Measurements from ENCODE around the gene HDAC10. TPM values are rescaled to one million over a fixed set of nuclear protein-coding genes. Genes with fewer than 3 reads are reported as not detected.

Gene HDAC10
- polyA plus RNA-seq, 1 of the 3 experiments (the other 2 are of a cell fraction) = 51.9 TPM

DNA sequence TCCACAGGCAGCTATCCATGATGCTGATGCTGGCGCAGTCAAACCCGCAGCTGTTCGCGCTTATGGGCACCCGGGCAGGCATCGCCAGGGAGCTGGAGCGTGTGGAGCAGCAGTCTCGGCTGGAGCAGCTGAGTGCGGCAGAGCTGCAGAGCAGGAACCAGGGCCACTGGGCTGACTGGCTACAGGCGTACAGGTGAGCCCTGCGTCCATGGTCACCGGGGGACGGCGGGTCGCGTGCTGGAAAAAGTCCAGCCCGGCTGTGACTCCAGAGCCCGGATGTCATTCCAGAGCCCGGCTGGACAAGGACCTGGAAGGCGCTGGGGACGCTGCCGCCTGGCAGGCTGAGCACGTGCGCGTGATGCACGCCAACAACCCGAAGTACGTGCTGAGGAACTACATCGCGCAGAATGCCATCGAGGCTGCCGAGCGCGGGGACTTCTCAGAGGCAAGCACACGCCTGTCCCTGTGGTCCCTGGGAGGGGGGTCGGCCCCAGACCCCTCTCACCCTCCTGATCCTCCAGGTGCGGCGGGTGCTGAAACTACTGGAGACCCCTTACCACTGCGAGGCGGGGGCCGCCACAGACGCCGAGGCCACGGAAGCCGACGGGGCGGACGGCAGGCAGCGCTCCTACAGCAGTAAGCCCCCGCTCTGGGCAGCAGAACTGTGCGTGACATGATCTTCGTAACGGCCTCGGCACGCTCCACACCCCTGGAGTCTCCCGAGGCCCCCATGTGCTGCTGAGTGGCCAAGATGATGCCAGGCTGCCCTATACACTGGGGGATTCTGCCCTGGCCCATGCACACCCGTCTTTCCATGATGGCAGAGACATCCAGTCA is 34.2 kb downstream of the HDAC10 start:
- DNase-seq = no peak
- ChIA-PET POLR2A (no interaction called here), CTCF (interaction anchor here (1.1 to 1.8 kb wide), 4 partner anchors 20 to 70 kb away, joined by 3 to 10 read pairs (median 4); no protein-coding TSS in a partner anchor)
- 99% methylated on average over 21 of the region's 57 CpGs for WGBS (ENCODE audit: low lambda C conversion rate)
- Histone ChIP-seq H3K27ac (ENCODE audit: low read depth in 2 of 2, low read length in 1 of 2) (no peak overlapping the region; a peak in 1 of 4 replicates), H3K36me3 (replicated peaks in 1 of 2; ENCODE audit: control insufficient read depth in 1 of 2, insufficient read depth in 2 of 2, low read length in 1 of 2) (peaks cover 28 to 67% of the 10 kb centered on the region in 2 experiments), H3K4me2 (no peak overlapping the region), H3K9me3 (no peaks in the 10 kb centered on the region), H4K20me1 (ENCODE audit: insufficient read depth) (peaks cover 19% of the 10 kb centered on the region; the same call in 1 of the 2 replicates), H3K9me2 (no peaks in the 10 kb centered on the region), H3K79me2 (ENCODE audit: insufficient read depth) (peaks cover 21% of the 10 kb centered on the region), H3F3A (replicated peaks; ENCODE audit: insufficient read depth) (peaks cover 3% of the 10 kb centered on the region), H2AFZ (ENCODE audit: low read depth) (no peak overlapping the region), H3K4me1 (ENCODE audit: control insufficient read depth in 1 of 2, insufficient read depth in 2 of 2, low read depth in 1 of 2, low read length in 1 of 2) (peaks cover 0 to 22% of the 10 kb centered on the region in 2 experiments; a peak in 1 of 4 replicates), H3K4me3 (ENCODE audit: low read depth in 2 of 2, low read length in 1 of 2) (no peak overlapping the region), H3K9ac (no peak overlapping the region), H3K27me3 (ENCODE audit: insufficient read depth) (no peaks in the 10 kb centered on the region)
- TF ChIP-seq CHD2 (IDR thresholded peaks at IDR 0.05; ENCODE audit: low read length, partially characterized antibody) (no peak), EP300 (IDR thresholded peaks at IDR 0.05; ENCODE audit: borderline replicate concordance in 1 of 2, low read depth in 1 of 2, low read length in 1 of 2) (no peak), TAF1 (IDR thresholded peaks at IDR 0.05; ENCODE audit: borderline replicate concordance, low read depth, low read length) (no peak), MXI1 (IDR thresholded peaks at IDR 0.05; ENCODE audit: low read depth, low read length) (no peak), TCF12 (IDR thresholded peaks at IDR 0.05) (no peak), REST (IDR thresholded peaks at IDR 0.05; ENCODE audit: low read depth, low read length) (no peak), TEAD4 (IDR thresholded peaks at IDR 0.05; ENCODE audit: borderline replicate concordance, insufficient read depth) (no peak)

DNA sequence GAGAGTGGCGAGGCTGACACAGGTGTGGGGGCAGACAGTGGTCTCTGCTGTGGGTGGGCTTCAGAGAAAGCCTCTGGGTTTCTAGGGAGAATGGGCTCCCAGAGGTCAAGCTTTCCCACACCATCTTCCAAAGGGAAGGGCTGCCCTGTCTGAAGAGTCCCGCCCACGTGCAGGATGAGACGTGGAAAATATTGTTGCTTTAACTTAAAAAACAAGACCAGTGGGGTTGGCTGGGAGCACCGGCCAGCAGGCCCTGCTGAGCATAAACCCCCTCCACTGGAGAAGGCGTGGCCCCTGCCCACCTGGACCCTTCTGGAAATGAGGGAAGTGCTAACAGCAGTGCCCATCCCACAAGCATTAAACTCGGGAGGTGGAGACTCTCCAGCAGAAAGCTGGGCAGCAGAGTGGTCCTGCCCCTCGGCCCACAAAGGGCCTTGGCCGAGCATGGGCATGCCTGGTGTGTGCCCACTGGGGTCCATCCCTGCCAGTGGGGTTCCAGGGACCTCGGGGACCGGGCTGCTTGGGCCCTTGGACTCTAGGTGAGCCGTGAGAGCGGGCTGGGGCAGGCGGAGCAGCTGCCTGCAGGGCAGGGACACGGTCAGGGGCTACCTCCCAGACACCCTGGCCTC is 34.9 kb downstream of the HDAC10 start:
- H3K9me3 ChIP-seq = no peaks in the 10 kb centered on the region
- H3K4me1 ChIP-seq (ENCODE audit: control insufficient read depth in 1 of 2, insufficient read depth in 2 of 2, low read depth in 1 of 2, low read length in 1 of 2) = peaks cover 0 to 22% of the 10 kb centered on the region in 2 experiments; a peak in 1 of 4 replicates
- H3K4me2 ChIP-seq = no peak overlapping the region
- TF ChIP-seq RFX5 (IDR thresholded peaks at IDR 0.05; ENCODE audit: low read length) (no peak), FOSL2 (IDR thresholded peaks at IDR 0.05; ENCODE audit: borderline replicate concordance, low read depth) (no peak), RXRA (IDR thresholded peaks at IDR 0.05; ENCODE audit: borderline replicate concordance, low read depth) (no peak), NRF1 (IDR thresholded peaks at IDR 0.05; ENCODE audit: low read depth, low read length) (no peak), FOXJ3 (CRISPR knock-in tag; IDR thresholded peaks at IDR 0.05) (no peak), FOXM1 (IDR thresholded peaks at IDR 0.05; ENCODE audit: low read depth) (no peak), SMC3 (IDR thresholded peaks at IDR 0.05; ENCODE audit: low read depth, low read length) (no peak), EP300 (IDR thresholded peaks at IDR 0.05; ENCODE audit: borderline replicate concordance in 1 of 2, low read depth in 1 of 2, low read length in 1 of 2) (no peak), GABPA (IDR thresholded peaks at IDR 0.05; ENCODE audit: low read depth) (no peak), MEF2A (IDR thresholded peaks at IDR 0.05; ENCODE audit: borderline replicate concordance, low read depth) (no peak), GATA2 (CRISPR knock-in tag; IDR thresholded peaks at IDR 0.05) (no peak)
- H4K20me1 ChIP-seq (ENCODE audit: insufficient read depth) = peaks cover 20% of the 10 kb centered on the region; the same call in 1 of the 2 replicates
- no peak overlapping the region for H3K9ac ChIP-seq
- peaks cover 23% of the 10 kb centered on the region for H3K79me2 ChIP-seq (ENCODE audit: insufficient read depth)
- no peak for DNase-seq
- ChIA-PET CTCF (interaction anchor here (1.1 to 1.8 kb wide), 4 partner anchors 10 to 69 kb away, joined by 3 to 10 read pairs (median 6); no protein-coding TSS in a partner anchor), POLR2A (no interaction called here)
- H3K27me3 ChIP-seq (ENCODE audit: insufficient read depth) = no peaks in the 10 kb centered on the region
- peaks cover 8% of the 10 kb centered on the region for H3F3A ChIP-seq (replicated peaks; ENCODE audit: insufficient read depth)
- no peaks in the 10 kb centered on the region for H3K9me2 ChIP-seq
- no peak overlapping the region for H2AFZ ChIP-seq (ENCODE audit: low read depth)
- H3K4me3 ChIP-seq (ENCODE audit: low read depth in 2 of 2, low read length in 1 of 2) = no peak overlapping the region
- WGBS (ENCODE audit: low lambda C conversion rate) = 85% methylated on average over 6 of the region's 15 CpGs
- H3K36me3 ChIP-seq (replicated peaks in 1 of 2; ENCODE audit: control insufficient read depth in 1 of 2, insufficient read depth in 2 of 2, low read length in 1 of 2) = peaks cover 35 to 63% of the 10 kb centered on the region in 2 experiments
- H3K27ac ChIP-seq (ENCODE audit: low read depth in 2 of 2, low read length in 1 of 2) = peak overlapping the region in 1 of 2 experiments; percentile 12; a peak in 1 of 4 replicates
